Loucy (cell line): ENCODE data around the gene NACAD.
A peak's percentile ranks its signal among the peaks of the same experiment; 100 is the strongest.

Source experiments
- H2AFZ ChIP-seq: fragments of 200-600 bp; sonication (generic); 2 replicates; pipeline ENCODE4 v1.6.0; 2016; ENCODE audit warnings: antibody characterized with exemption, mild to moderate bottlenecking, low read length, moderate library complexity
- H3F3A ChIP-seq: fragments of 200-600 bp; 2 replicates; pipeline ENCODE4 v1.6.0; 2016; ENCODE audit warnings: antibody characterized with exemption, low read depth, mild to moderate bottlenecking
- H3K27me3 ChIP-seq: fragments of 200-600 bp; sonication (generic); 2 replicates; pipeline ENCODE4 v1.6.1; 2014; ENCODE audit warnings: low read length, mild to moderate bottlenecking; ENCODE audit not compliant: insufficient read depth, poor library complexity, severe bottlenecking
- H3K36me3 ChIP-seq: fragments of 200-600 bp; sonication (generic); 2 replicates; pipeline ENCODE4 v1.6.1; 2016; ENCODE audit warnings: low read length; ENCODE audit not compliant: insufficient read depth
- H3K4me1 ChIP-seq: fragments of 200-600 bp; sonication (generic); 2 replicates; pipeline ENCODE4 v1.5.1; 2014; ENCODE audit warnings: low read length, mild to moderate bottlenecking; ENCODE audit not compliant: insufficient read depth, poor library complexity, severe bottlenecking
- H3K4me2 ChIP-seq: fragments of 200-600 bp; sonication (generic); 2 replicates; pipeline ENCODE4 v1.6.0; 2014; ENCODE audit warnings: antibody characterized with exemption, low read length, low read depth, mild to moderate bottlenecking; ENCODE audit not compliant: poor library complexity, severe bottlenecking
- H3K4me3 ChIP-seq: fragments of 200-600 bp; sonication (generic); 2 replicates; pipeline ENCODE4 v1.5.1; 2014; ENCODE audit warnings: low read length, mild to moderate bottlenecking, mixed read lengths; ENCODE audit not compliant: poor library complexity, severe bottlenecking
- H3K79me2 ChIP-seq: fragments of 200-600 bp; sonication (generic); 2 replicates; pipeline ENCODE4 v1.6.1; 2014; ENCODE audit warnings: low read length; ENCODE audit not compliant: insufficient read depth
- H3K9ac ChIP-seq: fragments of 200-600 bp; sonication (generic); 2 replicates; pipeline ENCODE4 v1.6.0; 2014; ENCODE audit warnings: mild to moderate bottlenecking, low read depth, low read length, moderate library complexity; ENCODE audit not compliant: poor library complexity, severe bottlenecking
- H3K9me2 ChIP-seq: fragments of 200-600 bp; sonication (generic); replicated peaks from 2 replicates; pipeline ENCODE4 v1.6.1; 2016; ENCODE audit warnings: low read depth, low read length, mixed read lengths
- H3K9me3 ChIP-seq: fragments of 200-600 bp; sonication (generic); 2 replicates; pipeline ENCODE4 v1.6.1; 2014; ENCODE audit warnings: mild to moderate bottlenecking, antibody characterized with exemption, low read length, low read depth; ENCODE audit not compliant: insufficient read depth
- H4K20me1 ChIP-seq: fragments of 200-600 bp; sonication (generic); 2 replicates; pipeline ENCODE4 v1.6.0; 2014; ENCODE audit warnings: antibody characterized with exemption, low read length, mild to moderate bottlenecking; ENCODE audit not compliant: insufficient read depth, poor library complexity, severe bottlenecking
- EZH2phosphoT487 ChIP-seq: fragments of 200-600 bp; IDR thresholded peaks from 2 replicates; pipeline ENCODE4 v1.6.1; 2018; ENCODE audit warnings: antibody characterized with exemption, mild to moderate bottlenecking, moderate library complexity, borderline replicate concordance
- TF ChIP-seq, protein P1 (sequence below): fragments of 200-600 bp; sonication (generic); conservative IDR thresholded peaks from 2 replicates; pipeline ENCODE4 v1.5.1; 2014; ENCODE audit warnings: mild to moderate bottlenecking, antibody characterized with exemption, low read length

Gene NACAD

GRCh38 chr7:45080958-45081669 lies 7.7 kb downstream of the NACAD start:
- no peak overlapping the region for H3K4me2 ChIP-seq
- H3K4me3 ChIP-seq: no peak overlapping the region
- H3K9me3 ChIP-seq: no peaks in the 10 kb centered on the region
- TF ChIP-seq EZH2phosphoT487: no peak
- TF ChIP-seq, protein P1, sequence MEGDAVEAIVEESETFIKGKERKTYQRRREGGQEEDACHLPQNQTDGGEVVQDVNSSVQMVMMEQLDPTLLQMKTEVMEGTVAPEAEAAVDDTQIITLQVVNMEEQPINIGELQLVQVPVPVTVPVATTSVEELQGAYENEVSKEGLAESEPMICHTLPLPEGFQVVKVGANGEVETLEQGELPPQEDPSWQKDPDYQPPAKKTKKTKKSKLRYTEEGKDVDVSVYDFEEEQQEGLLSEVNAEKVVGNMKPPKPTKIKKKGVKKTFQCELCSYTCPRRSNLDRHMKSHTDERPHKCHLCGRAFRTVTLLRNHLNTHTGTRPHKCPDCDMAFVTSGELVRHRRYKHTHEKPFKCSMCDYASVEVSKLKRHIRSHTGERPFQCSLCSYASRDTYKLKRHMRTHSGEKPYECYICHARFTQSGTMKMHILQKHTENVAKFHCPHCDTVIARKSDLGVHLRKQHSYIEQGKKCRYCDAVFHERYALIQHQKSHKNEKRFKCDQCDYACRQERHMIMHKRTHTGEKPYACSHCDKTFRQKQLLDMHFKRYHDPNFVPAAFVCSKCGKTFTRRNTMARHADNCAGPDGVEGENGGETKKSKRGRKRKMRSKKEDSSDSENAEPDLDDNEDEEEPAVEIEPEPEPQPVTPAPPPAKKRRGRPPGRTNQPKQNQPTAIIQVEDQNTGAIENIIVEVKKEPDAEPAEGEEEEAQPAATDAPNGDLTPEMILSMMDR: no peak
- no peaks in the 10 kb centered on the region for H3K9me2 ChIP-seq
- H4K20me1 ChIP-seq: no peaks in the 10 kb centered on the region
- no peaks in the 10 kb centered on the region for H3K27me3 ChIP-seq
- H3K79me2 ChIP-seq: no peaks in the 10 kb centered on the region
- H3K36me3 ChIP-seq: peaks cover 21% of the 10 kb centered on the region; the same call in 1 of the 2 replicates
- no peaks in the 10 kb centered on the region for H3K4me1 ChIP-seq
- H3K9ac ChIP-seq: no peak overlapping the region
- H2AFZ ChIP-seq: no peak overlapping the region
- H3F3A ChIP-seq: no peaks in the 10 kb centered on the region

GRCh38 chr7:45080265-45080957 lies 8.4 kb downstream of the NACAD start:
- Histone ChIP-seq H3K9me2 (no peaks in the 10 kb centered on the region), H3K79me2 (no peaks in the 10 kb centered on the region), H3K4me1 (no peaks in the 10 kb centered on the region), H3K4me2 (no peak overlapping the region), H3F3A (no peaks in the 10 kb centered on the region), H3K9me3 (no peaks in the 10 kb centered on the region), H3K4me3 (no peak overlapping the region), H2AFZ (no peak overlapping the region), H4K20me1 (no peaks in the 10 kb centered on the region), H3K27me3 (no peaks in the 10 kb centered on the region), H3K36me3 (peaks cover 28% of the 10 kb centered on the region; the same call in 1 of the 2 replicates), H3K9ac (no peak overlapping the region)
- TF ChIP-seq, protein P1: no peak
- no peak for TF ChIP-seq EZH2phosphoT487

- Histone ChIP-seq H3K4me2 (no peak overlapping the region), H3K4me3 (no peak overlapping the region), H3K9me2 (no peaks in the 10 kb centered on the region), H4K20me1 (no peaks in the 10 kb centered on the region), H2AFZ (no peak overlapping the region), H3K36me3 (peaks cover 50% of the 10 kb centered on the region; the same call in 1 of the 2 replicates), H3K4me1 (no peaks in the 10 kb centered on the region), H3K79me2 (no peaks in the 10 kb centered on the region), H3K27me3 (no peaks in the 10 kb centered on the region), H3F3A (no peaks in the 10 kb centered on the region), H3K9me3 (no peaks in the 10 kb centered on the region), H3K9ac (no peak overlapping the region)
- no peak for TF ChIP-seq EZH2phosphoT487
- TF ChIP-seq, protein P1: peak; percentile 48
Observed at GRCh38 chr7:45078125-45078681, 10.6 kb downstream of the NACAD start.
